ENCODE measurements around the gene CDC34. TPM values are rescaled to one million over a fixed set of nuclear protein-coding genes. Genes with fewer than 3 reads are reported as not detected.

Gene CDC34
- total RNA-seq, 1 experiment from 2014 or later, result 112 TPM

DNA sequence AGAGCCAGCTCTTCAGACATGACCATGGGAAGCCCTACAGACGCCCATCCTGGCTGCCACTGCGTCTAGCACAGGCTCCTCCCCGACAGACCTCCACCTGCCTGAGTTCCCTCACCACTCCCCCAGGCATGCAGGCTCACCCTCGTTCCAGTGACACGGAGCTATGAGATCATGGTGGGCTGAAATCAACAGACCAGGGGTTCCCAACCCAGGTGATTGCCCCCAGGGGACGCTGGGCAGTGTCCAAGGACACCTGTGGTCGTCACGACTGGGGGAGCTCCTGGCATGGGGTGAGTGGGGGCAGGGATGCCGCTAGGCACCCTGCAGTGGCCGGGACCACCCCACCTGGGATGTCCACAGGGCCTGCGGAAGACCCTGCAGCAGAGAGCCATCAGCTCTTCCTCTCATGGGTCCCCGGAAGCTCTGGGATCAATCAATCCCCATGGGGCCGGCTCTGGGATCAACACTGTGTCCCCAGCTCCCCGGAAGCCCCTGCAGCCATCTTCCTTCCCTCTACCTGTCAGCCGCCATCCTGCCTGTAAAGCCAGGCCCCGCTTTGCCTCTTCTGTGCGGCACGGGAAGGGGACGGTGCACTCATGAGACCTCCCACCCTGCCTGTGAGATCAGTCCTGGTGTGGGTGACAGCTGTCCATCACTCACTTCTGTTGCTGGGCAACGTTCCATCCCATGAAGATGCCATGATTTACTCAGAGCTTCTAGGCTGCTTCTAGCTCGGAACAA lies 48.1 kb upstream of the CDC34 start:
- Histone ChIP-seq H3K4ac (ENCODE audit: low read depth, low read length) (no peak overlapping the region), H3K79me2 (ENCODE audit: insufficient read depth, low read length) (no peaks in the 10 kb centered on the region), H4K20me1 (ENCODE audit: control insufficient read depth, insufficient read depth, insufficient read length) (peaks cover 4% of the 10 kb centered on the region), H2BK20ac (ENCODE audit: low read depth, low read length, poor library complexity, severe bottlenecking) (no peak overlapping the region), H3K27me3 (ENCODE audit: insufficient read depth, low read length) (no peaks in the 10 kb centered on the region), H3K9me3 (ENCODE audit: control insufficient read depth, low read depth, low read length) (no peaks in the 10 kb centered on the region), H4K91ac (ENCODE audit: insufficient read length, low read depth, low read length) (no peak overlapping the region), H3K79me1 (ENCODE audit: insufficient read depth, low read depth, low read length, poor library complexity, severe bottlenecking) (no peaks in the 10 kb centered on the region), H3K23me2 (ENCODE audit: insufficient read length, low read depth, low read length, poor library complexity, severe bottlenecking) (peaks cover 2% of the 10 kb centered on the region), H2BK5ac (ENCODE audit: insufficient read length, low read length) (no peak overlapping the region), H3K18ac (ENCODE audit: insufficient read length, low read depth, low read length) (no peak overlapping the region), H4K5ac (ENCODE audit: insufficient read length, low read depth, low read length) (no peak overlapping the region), H3K4me2 (ENCODE audit: insufficient read depth, insufficient read length, low read length) (no peak overlapping the region), H2BK120ac (ENCODE audit: low read depth, low read length, poor library complexity, severe bottlenecking) (no peak overlapping the region), H2BK12ac (ENCODE audit: insufficient read length, low read depth, low read length) (no peak overlapping the region), H2BK15ac (ENCODE audit: low read depth, low read length) (no peak overlapping the region), H4K8ac (replicated peaks; ENCODE audit: insufficient read length, low read depth, low read length) (no peak overlapping the region), H2AK5ac (ENCODE audit: insufficient read length, low read length) (no peak overlapping the region), H3K23ac (ENCODE audit: insufficient read length, low read depth, low read length) (no peak overlapping the region), H3K14ac (ENCODE audit: insufficient read depth, low read length) (no peak overlapping the region), H3K56ac (ENCODE audit: insufficient read length, low read depth, low read length) (no peak overlapping the region), H3K9ac (ENCODE audit: extremely low read depth, insufficient read length, low read length) (no peak overlapping the region), H3T11ph (ENCODE audit: low read length) (no peak overlapping the region), H3K27ac (ENCODE audit: insufficient read length, low read depth, low read length) (no peak overlapping the region), H2AFZ (ENCODE audit: low read length) (no peak overlapping the region), H3K4me1 (ENCODE audit: insufficient read depth, low read length) (no peaks in the 10 kb centered on the region; the same call in 1 of the 2 replicates)
- peaks cover 2 to 10% (median 5%) of the 10 kb centered on the region in 3 experiments; a peak in 5 of 7 replicates for H3K36me3 Mint-ChIP-seq (ENCODE audit: insufficient read depth in 1 of 3, low read depth in 3 of 3)
- TF ChIP-seq, protein P1, sequence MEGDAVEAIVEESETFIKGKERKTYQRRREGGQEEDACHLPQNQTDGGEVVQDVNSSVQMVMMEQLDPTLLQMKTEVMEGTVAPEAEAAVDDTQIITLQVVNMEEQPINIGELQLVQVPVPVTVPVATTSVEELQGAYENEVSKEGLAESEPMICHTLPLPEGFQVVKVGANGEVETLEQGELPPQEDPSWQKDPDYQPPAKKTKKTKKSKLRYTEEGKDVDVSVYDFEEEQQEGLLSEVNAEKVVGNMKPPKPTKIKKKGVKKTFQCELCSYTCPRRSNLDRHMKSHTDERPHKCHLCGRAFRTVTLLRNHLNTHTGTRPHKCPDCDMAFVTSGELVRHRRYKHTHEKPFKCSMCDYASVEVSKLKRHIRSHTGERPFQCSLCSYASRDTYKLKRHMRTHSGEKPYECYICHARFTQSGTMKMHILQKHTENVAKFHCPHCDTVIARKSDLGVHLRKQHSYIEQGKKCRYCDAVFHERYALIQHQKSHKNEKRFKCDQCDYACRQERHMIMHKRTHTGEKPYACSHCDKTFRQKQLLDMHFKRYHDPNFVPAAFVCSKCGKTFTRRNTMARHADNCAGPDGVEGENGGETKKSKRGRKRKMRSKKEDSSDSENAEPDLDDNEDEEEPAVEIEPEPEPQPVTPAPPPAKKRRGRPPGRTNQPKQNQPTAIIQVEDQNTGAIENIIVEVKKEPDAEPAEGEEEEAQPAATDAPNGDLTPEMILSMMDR (conservative IDR thresholded peaks at IDR 0.05), result no peak
- no peak for DNase-seq
- no peak overlapping the region for H3K4me3 Mint-ChIP-seq
- H3K4me1 Mint-ChIP-seq, result peaks cover 24 to 28% of the 10 kb centered on the region in 2 experiments
- H3K27me3 Mint-ChIP-seq (ENCODE audit: low read depth), result peaks cover 39% of the 10 kb centered on the region
- peak overlapping the region in 1 of 3 experiments; percentile 80; a peak in 1 of 7 replicates for H3K27ac Mint-ChIP-seq
- WGBS (ENCODE audit: extremely low coverage, insufficient read length, low lambda C conversion rate), result no CpG with 5 or more reads among the region's 21 CpGs
- peaks cover 16 to 24% of the 10 kb centered on the region in 2 experiments for H3K9me3 Mint-ChIP-seq

All from H9 (cell line).